GM21786 (cell line): ENCODE data around the gene FGF8.

Source experiments
- ATAC-seq: cut with Tn5 transposase; IDR thresholded peaks from one replicate; pipeline ENCODE4 v1.9.1; 2021; ENCODE audit not compliant: unreplicated experiment

FGF8 gene

GRCh38 chr10:101770331-101771215 is 5.3 kb downstream of the FGF8 start:
- ATAC-seq = no peak

- no peak for ATAC-seq
Measured at GRCh38 chr10:101769541-101770180, 6.3 kb downstream of the FGF8 start.

- ATAC-seq = no peak
Measured at GRCh38 chr10:101768791-101769170, 7.1 kb downstream of the FGF8 start.

DNA sequence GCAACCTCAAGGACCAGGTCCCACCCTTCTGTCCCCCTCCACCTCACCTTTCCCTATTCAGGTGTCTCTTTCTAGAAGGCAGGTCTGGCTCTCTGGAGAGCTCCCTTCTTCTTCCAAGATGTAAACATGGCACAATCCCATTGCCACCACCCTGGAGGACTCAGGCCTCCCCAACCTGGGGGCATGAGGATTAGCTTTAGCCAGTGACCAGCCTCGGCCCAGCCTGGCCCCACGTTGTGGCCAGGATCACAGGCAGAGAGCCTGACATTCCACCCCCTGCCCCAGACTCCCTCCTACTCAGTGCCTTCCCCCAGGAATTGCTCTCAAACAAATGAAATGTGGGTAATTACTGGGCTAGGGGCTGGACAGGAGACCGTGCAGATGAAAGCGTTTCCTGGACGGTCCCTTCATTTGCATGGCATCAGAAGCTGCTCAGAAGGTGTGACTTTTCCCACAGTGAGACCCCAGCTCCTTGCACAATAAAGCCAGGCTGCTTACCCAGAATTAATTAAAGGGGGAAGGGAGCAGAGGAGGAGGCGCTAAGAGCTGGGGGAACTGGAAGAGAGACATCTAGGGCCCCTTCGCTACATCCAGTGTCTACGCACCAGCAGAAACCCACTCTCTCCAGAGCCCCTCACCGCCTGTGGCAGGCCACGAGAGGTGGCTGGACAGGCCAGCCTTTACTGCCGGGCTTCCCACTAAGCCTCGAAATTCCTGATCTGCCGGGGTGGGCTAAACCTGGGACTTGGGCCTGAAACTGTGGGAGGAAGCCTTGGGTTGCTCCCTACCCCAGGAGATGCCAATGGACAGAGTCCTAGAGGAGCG is 7.7 kb downstream of the FGF8 start:
- no peak for ATAC-seq

- ATAC-seq = no peak
Measured at GRCh38 chr10:101767600-101767945, 8.3 kb downstream of the FGF8 start.

DNA sequence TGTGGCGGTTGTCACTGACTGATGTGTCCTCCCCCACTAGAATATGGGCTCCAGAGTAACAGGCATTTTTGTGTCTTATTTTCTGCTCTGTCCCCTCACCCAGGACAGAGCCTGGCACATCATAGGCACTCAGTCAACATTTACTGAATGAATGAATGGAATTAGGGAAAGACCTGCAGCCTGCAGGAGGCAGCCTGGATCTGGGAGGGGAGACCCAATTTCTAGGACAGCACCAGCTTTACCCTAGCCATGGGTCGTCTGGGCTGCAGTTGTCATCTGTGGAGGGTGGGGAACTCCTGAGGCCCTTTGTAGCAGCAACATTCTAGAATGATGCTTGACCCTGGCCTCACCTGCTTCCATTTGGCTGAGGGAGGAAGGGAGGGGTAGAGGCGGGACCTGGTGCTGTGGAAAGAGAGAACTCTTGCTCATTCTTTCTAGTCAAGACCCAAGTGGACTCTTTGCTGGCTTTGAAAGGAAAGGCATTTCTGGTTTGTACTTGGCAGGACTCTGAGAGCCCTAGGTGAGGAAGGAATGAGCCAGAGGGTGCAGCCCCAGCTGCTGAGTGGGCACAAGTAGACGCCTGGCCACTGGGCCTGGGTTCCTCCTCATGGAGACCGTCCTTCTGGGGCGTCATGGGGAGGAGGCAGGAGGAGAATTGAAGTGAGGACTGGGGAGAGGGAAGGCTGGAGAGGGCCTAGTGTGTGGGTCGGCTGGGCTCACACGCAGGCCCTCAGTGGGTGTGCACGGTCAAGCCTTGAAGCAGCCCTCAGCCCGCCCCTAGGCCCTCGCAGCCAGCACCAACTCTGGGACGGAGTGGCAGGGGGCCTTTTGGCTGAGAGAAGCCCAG is 8.9 kb downstream of the FGF8 start:
- ATAC-seq = no peak

DNA sequence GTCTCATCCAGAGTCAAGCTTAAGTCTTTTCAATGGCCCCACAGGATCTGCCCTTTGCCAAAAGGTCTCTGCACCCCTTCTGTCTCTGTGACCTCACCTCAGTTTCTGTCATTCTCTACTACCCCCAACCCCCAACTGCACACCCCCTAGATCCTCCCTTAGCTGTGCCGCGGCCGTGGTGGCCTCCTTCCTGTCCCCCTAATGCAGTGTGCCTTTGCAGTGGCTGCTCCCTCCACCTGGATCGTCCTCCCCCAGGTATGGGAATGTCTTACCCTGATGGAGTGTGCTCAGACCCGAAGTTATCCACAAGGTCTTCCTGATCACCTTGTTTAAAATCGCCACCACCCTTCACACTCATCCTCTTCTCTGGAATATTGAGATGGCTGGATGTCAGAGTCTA is 9.6 kb downstream of the FGF8 start:
- ATAC-seq = no peak

GRCh38 chr10:101763141-101763846 is 12.6 kb downstream of the FGF8 start:
- ATAC-seq = no peak

GRCh38 chr10:101762736-101763135 is 13.2 kb downstream of the FGF8 start:
- no peak for ATAC-seq

DNA sequence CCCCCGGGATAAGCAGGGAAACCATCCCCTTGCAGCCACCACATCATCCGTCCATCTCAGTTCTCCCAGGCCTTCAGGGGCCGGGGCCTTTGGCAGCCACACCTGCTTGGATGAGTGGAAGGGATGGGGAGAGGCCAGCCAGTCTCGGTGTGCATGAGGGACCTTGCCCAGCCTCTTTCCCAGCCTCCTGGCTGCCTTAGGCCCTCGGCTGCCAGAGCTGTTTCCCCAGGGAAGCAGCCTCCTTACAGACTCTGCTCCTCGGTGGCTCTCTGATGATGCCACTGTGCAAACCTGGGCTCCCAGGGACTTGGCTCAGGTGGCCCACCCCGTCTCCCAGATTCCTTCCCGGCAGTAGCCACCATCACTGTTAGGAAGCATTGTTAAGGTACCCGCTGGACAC is 14.7 kb downstream of the FGF8 start:
- ATAC-seq = no peak

- no peak for ATAC-seq
Measured at GRCh38 chr10:101760510-101760909, 15.4 kb downstream of the FGF8 start.

DNA sequence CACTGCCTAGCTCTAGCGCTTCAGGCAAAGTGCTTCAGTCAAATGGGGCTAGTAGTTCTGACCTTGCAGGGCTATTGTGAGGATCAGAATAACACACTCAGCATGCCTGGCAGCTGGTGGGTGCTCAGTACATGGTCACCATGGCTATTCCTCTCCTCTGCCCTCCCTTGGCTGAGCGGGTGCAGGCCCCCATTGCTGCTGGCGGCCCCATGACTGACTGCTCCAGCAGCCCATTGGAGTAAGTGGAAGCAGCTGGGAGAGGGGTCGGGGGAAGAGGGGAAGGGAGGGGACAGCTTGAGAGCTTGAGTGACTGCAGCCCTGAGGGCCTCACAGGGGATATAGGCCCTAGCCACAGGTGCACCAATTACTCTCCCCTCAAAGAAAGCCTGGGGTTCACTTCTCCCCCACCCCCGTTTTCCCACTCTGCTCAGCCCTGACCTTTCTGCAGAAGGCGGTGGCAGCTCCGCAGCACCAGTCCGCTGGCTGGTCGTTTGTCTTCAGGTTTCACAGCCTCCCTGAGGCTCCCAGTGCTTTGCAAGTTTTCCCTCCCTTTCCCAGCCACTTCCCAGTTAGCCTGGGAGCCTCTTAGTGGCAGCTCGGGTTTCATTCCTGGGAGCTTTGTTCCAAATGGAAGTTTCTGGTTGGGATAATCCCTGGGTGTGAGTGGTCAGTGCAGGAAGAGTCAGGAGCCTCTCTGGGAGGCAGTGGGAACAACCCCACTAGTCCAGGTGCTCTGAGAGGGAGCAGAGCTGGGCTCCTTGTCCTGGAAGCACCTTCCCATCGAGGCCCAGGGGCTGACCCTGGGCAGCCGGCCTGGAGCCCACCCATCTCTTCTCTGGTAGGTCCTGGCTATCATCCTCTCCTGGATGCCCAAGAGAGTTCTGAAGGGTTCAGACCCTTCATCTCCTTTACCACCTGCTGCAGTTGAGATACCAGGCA is 16.3 kb downstream of the FGF8 start:
- ATAC-seq = no peak

DNA sequence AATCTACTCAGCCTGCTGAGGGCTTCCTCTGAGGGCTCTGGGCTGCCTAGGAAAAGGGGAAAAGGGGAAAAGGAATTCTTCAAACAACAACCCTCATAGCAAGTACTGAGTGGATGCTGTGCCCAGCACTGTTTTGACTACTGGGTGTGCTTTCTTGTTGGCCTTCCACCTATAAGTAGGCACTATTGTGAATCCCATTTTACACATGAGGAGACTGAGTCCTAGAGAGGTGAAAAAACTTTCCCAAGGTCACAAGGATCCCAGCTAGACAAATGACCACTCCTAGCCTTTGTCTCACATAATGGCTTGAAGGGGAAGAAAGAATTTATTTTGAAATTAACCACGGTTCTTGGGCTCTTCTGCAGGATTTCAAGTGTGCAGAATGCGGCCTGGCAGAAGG is 17.1 kb downstream of the FGF8 start:
- no peak for ATAC-seq

GRCh38 chr10:101752241-101752640 is 23.7 kb downstream of the FGF8 start:
- no peak for ATAC-seq

DNA sequence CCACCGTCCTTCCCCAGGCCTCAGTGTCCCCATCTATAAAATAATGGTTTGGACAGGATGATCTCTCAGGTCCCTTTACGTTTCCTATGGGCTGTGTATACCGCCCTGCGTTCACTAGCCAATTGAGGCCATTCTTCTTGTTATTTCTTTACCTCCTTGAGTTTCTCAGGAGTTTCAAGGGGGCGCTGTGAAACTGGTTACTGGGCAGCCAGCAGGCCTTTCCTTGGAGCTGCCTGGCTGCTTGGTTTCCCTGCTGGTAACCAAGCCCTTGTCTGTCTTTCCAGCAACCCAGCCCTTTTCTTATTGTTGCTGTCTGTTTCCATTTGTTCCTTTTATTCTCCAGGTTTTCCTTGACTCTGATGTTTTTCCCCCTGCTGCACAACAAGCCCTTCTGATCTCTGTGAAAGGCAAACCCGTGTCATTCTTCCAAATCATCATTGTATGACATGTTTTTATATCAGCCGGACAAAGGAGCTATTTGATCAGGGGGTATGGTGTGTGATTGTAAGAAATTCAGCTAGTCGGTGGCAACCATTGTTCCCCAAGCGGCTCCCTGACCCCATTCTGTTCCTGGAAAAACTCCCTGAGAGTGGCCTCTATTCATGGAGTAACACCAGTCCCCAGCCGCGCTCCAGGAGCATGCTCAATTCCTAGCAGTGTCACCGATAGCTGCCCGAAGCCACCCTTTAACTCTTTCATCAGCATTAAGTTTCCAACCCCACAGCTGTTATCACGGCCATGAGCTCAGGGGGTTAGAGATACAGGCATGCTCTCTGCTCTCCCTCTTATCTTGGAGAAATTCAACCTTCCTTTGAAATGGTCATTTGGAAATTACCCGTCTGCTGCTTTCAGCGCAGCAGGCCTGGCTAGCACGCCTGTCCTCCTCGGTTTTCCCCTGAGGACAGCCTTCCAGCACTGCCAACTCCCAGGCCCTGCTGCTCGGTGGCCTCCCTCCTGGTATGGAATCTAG is 26.6 kb downstream of the FGF8 start:
- ATAC-seq = no peak

DNA sequence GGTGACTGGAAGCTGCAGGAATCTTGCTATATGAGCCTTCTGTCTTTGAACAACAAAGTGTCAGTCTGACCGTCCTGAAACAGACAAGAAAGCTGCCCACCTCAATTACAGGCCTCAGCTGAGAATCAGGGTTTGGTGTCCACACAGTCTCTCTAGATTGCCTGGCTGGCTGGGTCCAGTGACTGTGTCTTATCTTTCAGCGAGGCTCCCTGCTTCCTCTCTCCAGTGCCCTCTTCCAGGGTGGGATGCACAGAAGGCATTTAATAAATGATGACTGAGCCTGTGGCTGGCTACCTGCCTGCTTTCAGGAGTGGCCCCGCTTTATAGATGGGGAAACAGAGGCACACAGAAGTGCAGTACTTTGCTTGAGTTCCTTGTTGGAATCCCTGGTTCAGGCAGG is 27.4 kb downstream of the FGF8 start:
- ATAC-seq = no peak

GRCh38 chr10:101745074-101745696 is 30.7 kb downstream of the FGF8 start:
- no peak for ATAC-seq

GRCh38 chr10:101744267-101744666 is 31.6 kb downstream of the FGF8 start:
- no peak for ATAC-seq
